IPS DF 6.9 (cell line): ENCODE results near the gene ESYT1.
A peak's percentile ranks its signal among the peaks of the same experiment; 100 is the strongest.
"Not testable (repeated sequence)": the region's sequence is repeated elsewhere in the genome, so short reads cannot be mapped to it uniquely, and the experiment has no call there.

Source experiments
- DNase-seq: peaks from one replicate; pipeline ENCODE4 v3.0.0-alpha.2; 2013; ENCODE audit warnings: low read depth, low spot score
- H3K27ac ChIP-seq: one replicate; pipeline ENCODE4 v1.5.1; 2013; ENCODE audit warnings: low read length, control low read depth
- H3K27me3 ChIP-seq: 2 replicates; pipeline ENCODE4 v1.6.1; 2013; ENCODE audit warnings: mild to moderate bottlenecking, low read length; ENCODE audit not compliant: control insufficient read depth, insufficient read depth
- H3K36me3 ChIP-seq: 2 replicates; pipeline ENCODE4 v1.6.1; 2013; ENCODE audit warnings: low read length; ENCODE audit not compliant: control insufficient read depth, insufficient read depth
- H3K4me1 ChIP-seq: 2 replicates; pipeline ENCODE4 v1.6.1; 2013; ENCODE audit warnings: low read length; ENCODE audit not compliant: control insufficient read depth, insufficient read depth
- H3K4me3 ChIP-seq: 2 replicates; pipeline ENCODE4 v1.5.1; 2013; ENCODE audit warnings: mild to moderate bottlenecking, low read length
- H3K9me3 ChIP-seq: 2 replicates; pipeline ENCODE4 v1.6.1; 2013; ENCODE audit warnings: low read length, inconsistent platforms; ENCODE audit not compliant: control insufficient read depth, insufficient read depth
- WGBS: extraction: QIAGEN DNeasy Blood & Tissue Kit; methylation state at CpG from one replicate; pipeline ENCODE4 v1.1.7; 2013; ENCODE audit warnings: mixed read lengths, missing lambda C conversion rate; ENCODE audit not compliant: insufficient read length, insufficient coverage; 5-methylcytosine and 5-hydroxymethylcytosine counted together

The ESYT1 gene

DNA sequence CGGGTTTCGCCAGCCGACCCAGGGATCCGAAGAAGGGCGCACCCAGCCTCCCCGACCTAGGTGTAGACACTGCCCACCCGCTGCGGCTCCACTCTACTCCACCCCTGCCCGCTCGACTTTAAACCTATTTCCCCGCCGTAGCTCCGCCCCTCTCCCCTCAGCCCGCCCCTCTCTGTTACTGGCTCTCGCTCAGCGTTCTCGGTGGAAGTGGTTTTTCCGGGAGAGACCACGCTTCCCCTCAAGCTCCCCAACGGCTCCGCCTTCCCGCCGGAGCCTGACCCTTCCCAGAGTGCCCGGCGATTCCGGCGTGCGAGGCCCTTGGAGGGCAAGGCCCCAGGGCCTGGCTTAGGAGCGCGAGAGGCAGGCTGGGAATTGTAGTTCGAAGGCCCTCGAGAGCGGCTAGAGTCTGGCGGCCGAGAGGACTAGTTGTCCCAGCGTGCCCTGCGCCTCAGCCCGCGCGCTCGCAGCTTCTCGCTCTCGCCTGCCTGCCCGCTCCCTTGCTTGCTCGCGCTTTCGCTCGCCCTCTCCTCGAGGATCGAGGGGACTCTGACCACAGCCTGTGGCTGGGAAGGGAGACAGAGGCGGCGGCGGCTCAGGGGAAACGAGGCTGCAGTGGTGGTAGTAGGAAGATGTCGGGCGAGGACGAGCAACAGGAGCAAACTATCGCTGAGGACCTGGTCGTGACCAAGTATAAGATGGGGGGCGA, 23.8 kb upstream of the ESYT1 start, which contains the start of gene PA2G4:
TSS of gene PA2G4 (plus strand) at position 451 of the 706 bp plus-strand sequence. CDS start at position 630, 179 bp downstream.
- Histone ChIP-seq H3K4me3 (peak within 1 kb of the TSS; percentile 75), H3K9me3 (no peaks in the 10 kb centered on the region), H3K4me1 (no peaks in the 10 kb centered on the region), H3K36me3 (peaks cover 25% of the 10 kb centered on the region), H3K27me3 (no peaks in the 10 kb centered on the region), H3K27ac (no peak within 1 kb of the TSS)
- WGBS, result no CpG with 5 or more reads among the region's 60 CpGs
- DNase-seq, result peak; percentile 98

DNA sequence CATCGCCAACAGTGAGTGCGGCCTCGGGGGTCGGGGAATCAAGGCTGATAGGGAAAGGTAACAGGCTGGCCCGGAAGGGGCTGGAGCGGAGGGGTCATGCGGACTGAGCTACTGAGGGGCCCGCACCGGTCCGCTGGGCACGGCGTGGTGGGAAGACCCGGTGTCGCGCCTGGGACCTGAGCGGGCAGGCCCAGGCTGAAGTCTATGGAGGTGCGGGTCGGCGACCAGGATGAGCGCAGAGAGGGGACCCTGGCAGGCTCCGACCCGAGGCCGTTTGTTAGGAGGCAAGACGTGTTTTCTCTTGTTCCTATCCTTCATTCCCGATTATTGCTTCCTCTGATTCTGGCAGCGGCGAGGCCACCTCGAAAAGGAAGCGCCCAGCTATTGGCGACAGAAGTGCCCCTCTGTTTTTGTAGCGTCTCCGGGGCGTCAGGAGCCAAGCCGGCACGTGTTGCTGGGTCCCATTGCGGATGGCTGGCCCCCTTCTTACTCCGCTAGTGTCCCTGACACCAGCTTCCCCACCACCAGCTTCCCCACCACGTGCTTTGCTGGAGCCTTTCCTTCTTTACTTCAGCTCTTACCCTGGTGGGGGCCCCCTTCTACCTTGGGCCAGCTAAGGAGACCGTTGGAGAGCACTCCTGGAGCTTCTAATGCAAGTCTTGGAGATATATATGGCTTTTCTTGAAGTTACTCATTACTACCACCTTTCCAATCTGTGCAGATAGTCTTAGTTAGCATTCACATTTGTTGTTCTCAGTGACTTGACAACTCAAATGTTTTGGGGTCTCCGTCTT, 23.1 kb upstream of the ESYT1 start:
- Histone ChIP-seq H3K4me1 (no peaks in the 10 kb centered on the region), H3K36me3 (peaks cover 25% of the 10 kb centered on the region), H3K27ac (no peak overlapping the region), H3K9me3 (no peaks in the 10 kb centered on the region), H3K27me3 (no peaks in the 10 kb centered on the region), H3K4me3 (peak overlapping the region; percentile 75)
- WGBS, result no CpG with 5 or more reads among the region's 40 CpGs
- no peak for DNase-seq

DNA sequence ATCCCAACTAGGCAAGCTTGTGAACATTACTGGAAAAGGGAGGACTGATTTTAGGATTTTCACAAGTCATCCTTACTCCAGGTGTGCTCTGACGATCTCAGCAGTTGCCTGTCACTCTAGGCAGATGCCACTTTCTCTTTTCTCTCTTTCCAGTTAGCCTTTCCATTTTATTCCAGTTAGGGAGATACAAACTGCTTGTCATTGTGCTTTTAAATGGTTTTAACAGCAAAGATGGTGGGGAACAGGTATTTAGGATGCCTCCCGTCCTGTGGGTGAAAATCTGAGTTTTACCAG, 22.5 kb upstream of the ESYT1 start:
- peaks cover 28% of the 10 kb centered on the region for H3K36me3 ChIP-seq
- H3K9me3 ChIP-seq, result no peaks in the 10 kb centered on the region
- no CpG with 5 or more reads among the region's 2 CpGs for WGBS
- H3K27ac ChIP-seq, result no peak overlapping the region
- no peak for DNase-seq
- H3K4me3 ChIP-seq, result peak overlapping the region; percentile 75; the same call in 1 of the 2 replicates
- no peaks in the 10 kb centered on the region for H3K4me1 ChIP-seq
- no peaks in the 10 kb centered on the region for H3K27me3 ChIP-seq

DNA sequence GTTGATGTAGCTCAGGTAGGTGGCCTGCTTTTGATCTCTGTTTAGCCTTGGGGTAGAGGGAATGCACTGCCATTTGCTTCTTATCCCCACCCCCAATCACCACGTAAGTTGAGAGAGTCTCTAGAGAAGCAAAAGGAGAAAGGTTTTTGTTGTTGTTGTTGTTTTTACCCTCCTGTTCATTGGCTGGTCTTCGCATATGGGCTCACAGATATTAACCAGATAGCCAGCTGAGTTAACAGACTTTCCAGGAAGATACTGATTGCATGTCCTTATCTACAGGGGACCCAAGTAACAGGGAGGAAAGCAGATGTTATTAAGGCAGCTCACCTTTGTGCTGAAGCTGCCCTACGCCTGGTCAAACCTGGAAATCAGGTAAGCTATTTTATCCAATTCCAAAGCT, 20.8 kb upstream of the ESYT1 start:
- WGBS, result no CpG with 5 or more reads among the region's 3 CpGs
- DNase-seq, result no peak
- Histone ChIP-seq H3K27ac (no peak overlapping the region), H3K27me3 (no peaks in the 10 kb centered on the region), H3K36me3 (peaks cover 34% of the 10 kb centered on the region), H3K9me3 (no peaks in the 10 kb centered on the region), H3K4me3 (no peak overlapping the region), H3K4me1 (no peaks in the 10 kb centered on the region)

DNA sequence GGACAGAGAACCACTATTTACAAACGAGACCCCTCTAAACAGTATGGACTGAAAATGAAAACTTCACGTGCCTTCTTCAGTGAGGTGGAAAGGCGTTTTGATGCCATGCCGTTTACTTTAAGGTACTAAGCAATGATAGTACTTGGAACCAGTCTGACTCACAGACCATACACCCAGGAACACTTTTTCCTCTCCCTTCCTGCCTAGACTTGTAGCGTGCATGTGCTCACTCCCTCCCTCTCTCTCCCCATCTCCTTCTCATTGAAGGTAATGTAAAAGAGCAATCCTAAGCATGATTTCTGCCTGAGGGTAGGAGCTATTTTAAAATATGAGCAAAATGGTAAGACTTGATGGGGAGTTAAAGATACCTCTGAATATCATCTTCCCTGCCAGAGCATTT, 17.5 kb upstream of the ESYT1 start:
- DNase-seq, result no peak
- no CpG with 5 or more reads among the region's 5 CpGs for WGBS

DNA sequence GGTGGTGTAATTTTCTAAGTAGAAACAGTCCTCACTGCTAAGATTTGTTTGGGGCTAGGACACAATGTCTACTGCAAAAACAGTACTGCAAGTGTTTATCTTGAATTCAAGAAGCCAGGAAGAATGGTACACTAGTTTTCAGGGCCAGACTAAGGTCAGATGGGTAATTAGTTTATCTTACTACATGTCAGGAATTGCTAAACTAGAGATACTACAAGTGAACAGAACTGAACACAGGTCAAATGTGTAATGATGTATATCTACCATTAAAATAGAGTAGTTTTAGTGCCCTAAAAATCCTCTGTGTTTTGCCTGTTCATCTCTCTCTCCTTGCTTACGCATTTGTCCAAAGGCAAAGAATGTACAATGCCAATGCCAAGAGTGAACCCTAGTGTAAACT, 14.0 kb upstream of the ESYT1 start:
- H3K4me3 ChIP-seq, result no peak overlapping the region
- peaks cover 2% of the 10 kb centered on the region; the same call in 1 of the 2 replicates for H3K4me1 ChIP-seq
- H3K27me3 ChIP-seq, result no peaks in the 10 kb centered on the region
- no peak for DNase-seq
- peaks cover 29% of the 10 kb centered on the region for H3K36me3 ChIP-seq
- H3K9me3 ChIP-seq, result no peaks in the 10 kb centered on the region
- no peak overlapping the region for H3K27ac ChIP-seq
- no CpG with 5 or more reads among the region's 1 CpG for WGBS

More for the DNA sequence above, 17.5 kb upstream of the ESYT1 start:
- H3K4me1 ChIP-seq, result no peaks in the 10 kb centered on the region
- H3K27ac ChIP-seq, result no peak overlapping the region
- H3K27me3 ChIP-seq, result no peaks in the 10 kb centered on the region
- H3K4me3 ChIP-seq, result no peak overlapping the region
- peaks cover 37% of the 10 kb centered on the region for H3K36me3 ChIP-seq
- H3K9me3 ChIP-seq, result no peaks in the 10 kb centered on the region

DNA sequence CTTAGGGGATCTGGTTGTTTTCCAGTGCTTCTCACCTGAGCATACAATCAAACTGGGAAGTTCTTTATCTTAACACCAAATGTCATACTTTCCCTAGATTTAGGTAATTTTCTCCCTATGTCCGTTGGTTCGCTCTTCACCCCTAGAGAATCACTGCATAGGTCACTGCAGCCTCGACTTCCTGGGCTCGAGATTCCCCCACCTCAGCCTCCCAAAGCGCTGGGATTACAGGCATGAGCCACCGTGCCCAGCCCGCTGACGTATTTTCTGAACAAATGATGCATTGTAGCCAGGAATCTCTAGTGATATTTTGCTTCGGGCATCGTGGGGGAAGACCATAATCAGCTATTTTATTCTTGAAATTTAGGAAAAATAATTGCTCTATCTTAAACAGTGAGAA, 12.7 kb upstream of the ESYT1 start:
- Histone ChIP-seq H3K27ac (no peak overlapping the region), H3K9me3 (no peaks in the 10 kb centered on the region), H3K4me1 (peaks cover 2% of the 10 kb centered on the region; the same call in 1 of the 2 replicates), H3K27me3 (no peaks in the 10 kb centered on the region), H3K4me3 (peak overlapping the region; percentile 90; the same call in 1 of the 2 replicates), H3K36me3 (peaks cover 22% of the 10 kb centered on the region)
- no CpG with 5 or more reads among the region's 10 CpGs for WGBS
- no peak for DNase-seq

DNA sequence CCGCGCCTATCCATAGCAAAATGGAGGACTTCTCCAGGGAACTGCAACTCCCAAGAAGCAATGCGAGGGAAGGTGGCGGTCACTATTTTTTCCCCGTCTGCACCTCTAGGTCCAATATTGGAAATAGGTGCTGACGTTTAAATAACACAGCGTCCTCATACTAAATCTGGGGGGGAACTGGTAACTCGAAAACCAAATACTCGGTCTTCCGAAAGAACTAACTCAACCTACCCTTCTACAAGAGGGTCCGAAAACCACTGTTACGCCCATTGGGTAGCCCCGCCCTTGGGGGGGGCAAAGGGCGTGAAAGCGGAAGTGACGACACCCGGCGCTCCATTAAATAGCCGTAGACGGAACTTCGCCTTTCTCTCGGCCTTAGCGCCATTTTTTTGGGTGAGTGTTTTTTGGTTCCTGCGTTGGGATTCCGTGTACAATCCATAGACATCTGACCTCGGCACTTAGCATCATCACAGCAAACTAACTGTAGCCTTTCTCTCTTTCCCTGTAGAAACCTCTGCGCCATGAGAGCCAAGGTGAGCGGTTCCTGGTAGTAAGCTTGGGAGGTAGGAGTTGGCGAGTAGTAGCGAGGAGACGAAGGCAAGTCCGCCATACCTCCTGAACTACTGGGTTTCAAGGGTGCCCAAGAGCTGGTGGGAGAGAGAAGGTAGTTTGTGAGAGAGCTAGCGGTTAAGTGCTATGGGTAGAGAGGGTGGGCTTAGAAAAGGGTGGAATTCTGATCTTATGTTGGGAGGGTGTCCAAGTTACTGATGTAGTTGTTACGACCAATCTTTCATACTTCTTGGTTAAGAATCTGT, 11.6 kb upstream of the ESYT1 start, which contains the start of gene RPL41:
TSS of gene RPL41 (plus strand) at position 367 of the 815 bp plus-strand sequence.
- Histone ChIP-seq H3K36me3 (peaks cover 12% of the 10 kb centered on the region), H3K9me3 (no peaks in the 10 kb centered on the region), H3K27ac (no peak within 1 kb of the TSS), H3K4me1 (peaks cover 2% of the 10 kb centered on the region; the same call in 1 of the 2 replicates), H3K4me3 (peak within 1 kb of the TSS; percentile 90), H3K27me3 (no peaks in the 10 kb centered on the region)
- WGBS, result no CpG with 5 or more reads among the region's 34 CpGs
- peak; percentile 91 for DNase-seq

DNA sequence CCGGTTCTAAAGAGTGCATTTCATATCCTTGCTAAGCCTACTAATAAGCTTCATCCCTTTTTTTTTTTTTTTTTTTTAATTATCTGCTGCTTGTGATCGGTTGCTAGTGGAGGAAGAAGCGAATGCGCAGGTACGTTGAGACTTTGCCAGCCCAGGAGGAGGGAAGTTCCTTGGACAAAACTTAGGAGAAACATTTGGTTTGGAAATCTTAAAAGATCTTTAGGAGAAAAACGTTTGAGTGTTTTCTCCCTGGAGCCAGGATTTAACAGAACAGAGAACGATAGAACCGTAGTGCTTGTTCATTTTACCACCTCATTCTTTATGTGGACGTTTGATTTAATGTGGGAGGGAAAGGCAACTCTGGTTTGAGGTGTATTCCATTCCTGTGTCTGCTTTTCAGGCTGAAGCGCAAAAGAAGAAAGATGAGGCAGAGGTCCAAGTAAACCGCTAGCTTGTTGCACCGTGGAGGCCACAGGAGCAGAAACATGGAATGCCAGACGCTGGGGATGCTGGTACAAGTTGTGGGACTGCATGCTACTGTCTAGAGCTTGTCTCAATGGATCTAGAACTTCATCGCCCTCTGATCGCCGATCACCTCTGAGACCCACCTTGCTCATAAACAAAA, 10.9 kb upstream of the ESYT1 start:
- not testable (repeated sequence) for H3K36me3 ChIP-seq, H3K27ac ChIP-seq, DNase-seq, H3K4me1 ChIP-seq, H3K27me3 ChIP-seq, H3K9me3 ChIP-seq
- peak overlapping the region; percentile 90; the same call in 1 of the 2 replicates for H3K4me3 ChIP-seq
- no CpG with 5 or more reads among the region's 16 CpGs for WGBS
